GM18873 (cell line): ENCODE measurements around the gene MRGPRX4.
"Not testable (repeated sequence)": the region's sequence is repeated elsewhere in the genome, so short reads cannot be mapped to it uniquely, and the experiment has no call there.

Experiments
- ATAC-seq: cut with Tn5 transposase; IDR thresholded peaks from one replicate; pipeline ENCODE4 v1.9.1; 2021; ENCODE audit warnings: mild to moderate bottlenecking, moderate library complexity, moderate number of reproducible peaks; ENCODE audit not compliant: unreplicated experiment, low FRiP score

MRGPRX4 gene

DNA sequence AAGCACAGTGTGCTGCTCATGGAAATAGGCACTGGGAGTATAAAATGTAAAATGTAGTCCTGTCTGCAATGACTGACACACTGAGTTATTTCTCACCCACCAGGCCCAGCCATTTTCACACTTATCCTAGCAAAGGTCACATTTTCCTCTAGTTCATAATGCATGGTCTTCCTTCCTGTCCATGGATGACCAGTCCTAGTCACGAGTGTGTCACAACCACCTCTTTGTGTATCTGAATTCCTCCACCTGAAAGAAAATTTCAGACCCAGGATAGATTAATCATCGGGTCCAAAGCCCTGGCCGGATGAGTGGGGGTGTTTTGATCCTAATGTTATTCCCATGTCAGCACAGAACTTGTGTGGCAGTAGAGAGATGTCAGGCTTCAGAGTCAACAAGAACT lies at the start of gene MRGPRX4:
TSS of gene MRGPRX4 (plus strand) at position 172 of the 400 bp plus-strand sequence. CDS start 420 bp downstream, outside the sequence.
- ATAC-seq = no peak

DNA sequence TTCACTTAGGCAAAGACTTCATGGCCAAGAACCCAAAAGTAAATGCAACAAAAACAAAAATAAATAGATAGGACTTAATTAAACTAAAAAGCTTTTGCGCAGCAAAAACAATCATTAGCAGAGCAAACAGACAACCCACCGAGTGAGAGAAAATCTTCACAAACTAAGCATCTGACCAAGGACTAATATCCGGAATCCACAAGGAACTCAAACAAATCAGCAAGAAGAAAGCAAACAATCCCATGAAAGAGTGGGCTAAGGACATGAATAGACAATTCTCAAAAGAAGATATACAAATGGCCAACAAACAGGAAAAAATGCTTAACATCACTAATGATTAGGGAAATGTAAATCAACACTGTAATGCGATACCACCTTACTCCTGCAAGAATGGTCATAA lies 41.5 kb upstream of the MRGPRX4 start:
- not testable (repeated sequence) for ATAC-seq

DNA sequence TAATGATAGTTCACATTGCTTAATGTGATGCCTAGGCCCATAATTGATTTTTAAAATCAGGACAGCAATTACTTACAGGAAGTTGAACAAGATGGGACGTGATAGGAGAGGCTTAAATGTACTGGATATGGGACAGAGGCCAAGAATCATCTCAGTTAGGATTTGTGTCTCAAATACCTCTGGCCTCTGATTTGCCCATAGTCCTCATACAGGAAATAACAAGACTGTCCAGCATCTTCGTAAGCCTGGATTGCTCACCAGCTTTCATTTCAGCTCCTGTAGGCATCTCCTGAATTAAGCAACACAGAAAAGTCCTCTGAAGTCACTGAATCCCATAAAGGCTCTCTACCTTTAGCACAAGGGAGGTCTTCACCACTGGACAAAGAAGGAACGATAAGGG lies 40.3 kb upstream of the MRGPRX4 start, which contains the start of gene MRGPRX3:
TSS of gene MRGPRX3 (plus strand) at position 231 of the 400 bp plus-strand sequence. CDS start 4,632 bp downstream, outside the sequence.
- no peak for ATAC-seq

DNA sequence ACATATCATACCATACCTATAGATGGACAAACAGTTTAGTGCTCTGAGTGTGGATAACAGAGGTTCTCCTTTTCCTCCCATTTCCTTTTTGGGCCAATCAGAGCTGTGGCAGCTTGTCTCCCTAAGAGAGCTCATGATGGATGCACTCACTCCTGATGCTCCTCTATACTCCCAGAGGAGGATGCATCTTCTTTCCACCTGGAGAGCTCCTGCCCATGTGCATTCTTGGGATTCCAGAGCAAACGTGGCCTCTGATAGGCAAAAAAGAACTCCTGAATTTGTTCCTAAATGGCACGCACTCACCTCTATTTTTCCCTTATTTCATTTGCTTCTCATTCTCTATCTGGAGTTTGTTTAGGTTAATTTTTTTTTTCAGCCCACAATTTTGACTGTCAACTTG lies 37.3 kb upstream of the MRGPRX4 start:
- no peak for ATAC-seq

DNA sequence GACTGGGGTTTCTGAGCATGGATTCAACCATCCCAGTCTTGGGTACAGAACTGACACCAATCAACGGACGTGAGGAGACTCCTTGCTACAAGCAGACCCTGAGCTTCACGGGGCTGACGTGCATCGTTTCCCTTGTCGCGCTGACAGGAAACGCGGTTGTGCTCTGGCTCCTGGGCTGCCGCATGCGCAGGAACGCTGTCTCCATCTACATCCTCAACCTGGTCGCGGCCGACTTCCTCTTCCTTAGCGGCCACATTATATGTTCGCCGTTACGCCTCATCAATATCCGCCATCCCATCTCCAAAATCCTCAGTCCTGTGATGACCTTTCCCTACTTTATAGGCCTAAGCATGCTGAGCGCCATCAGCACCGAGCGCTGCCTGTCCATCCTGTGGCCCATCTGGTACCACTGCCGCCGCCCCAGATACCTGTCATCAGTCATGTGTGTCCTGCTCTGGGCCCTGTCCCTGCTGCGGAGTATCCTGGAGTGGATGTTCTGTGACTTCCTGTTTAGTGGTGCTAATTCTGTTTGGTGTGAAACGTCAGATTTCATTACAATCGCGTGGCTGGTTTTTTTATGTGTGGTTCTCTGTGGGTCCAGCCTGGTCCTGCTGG lies 35.3 kb upstream of the MRGPRX4 start:
- no peak for ATAC-seq

DNA sequence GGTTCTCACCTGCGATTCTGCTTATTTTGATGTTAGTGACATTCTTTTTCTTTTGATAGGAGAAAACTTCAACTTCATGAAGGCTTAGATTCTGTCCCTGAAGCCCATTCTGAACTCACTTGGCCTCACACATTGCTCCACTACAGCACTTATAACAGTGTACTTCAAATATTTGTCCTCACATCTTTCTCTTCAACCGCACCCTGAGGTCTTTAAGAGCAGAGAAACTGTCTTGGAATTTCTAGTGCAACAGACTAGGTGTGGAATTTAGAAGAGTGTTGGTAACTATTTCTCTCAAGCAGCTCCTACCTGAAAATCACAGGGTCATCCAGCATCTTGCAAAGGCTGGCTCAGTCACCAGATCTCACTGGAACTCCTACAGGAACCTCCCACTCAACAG lies 32.5 kb upstream of the MRGPRX4 start:
- ATAC-seq = no peak

DNA sequence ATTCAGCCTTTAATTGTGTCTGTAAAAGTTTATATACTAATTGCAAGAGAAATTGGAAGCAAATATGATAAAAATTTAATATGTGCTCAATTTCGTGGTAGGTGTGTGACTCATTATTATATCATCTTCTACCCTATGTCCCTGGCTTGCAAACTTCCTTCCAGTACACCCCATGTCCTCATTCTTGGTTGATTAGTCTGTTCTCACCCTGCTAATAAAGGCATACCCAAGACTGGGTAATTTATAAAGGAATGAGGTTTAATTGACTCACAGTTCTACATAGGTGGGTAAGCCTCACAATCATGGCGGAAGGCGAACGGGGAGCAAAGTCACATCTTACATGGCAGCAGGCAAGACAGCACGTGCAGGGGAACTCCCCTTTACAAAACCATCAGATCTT lies 28.4 kb upstream of the MRGPRX4 start:
- no peak for ATAC-seq

DNA sequence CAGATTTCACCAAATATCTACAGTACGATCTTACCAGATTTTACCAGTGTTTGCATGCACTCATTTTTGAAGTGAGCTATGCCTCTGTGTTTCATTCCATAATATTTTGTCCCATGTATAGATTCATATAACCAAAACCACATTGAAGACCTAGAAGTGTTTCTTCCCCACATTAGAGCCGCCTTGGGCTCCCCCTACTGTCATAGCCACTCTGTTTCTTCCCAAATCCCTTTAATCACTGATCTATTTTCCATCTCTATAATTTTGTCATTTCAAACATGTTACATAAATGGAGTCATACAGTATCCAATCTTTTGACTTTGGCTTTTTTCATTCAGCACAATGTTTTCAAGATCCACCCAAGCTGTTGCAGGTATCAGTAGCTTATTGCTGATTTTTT lies 27.6 kb upstream of the MRGPRX4 start:
- no peak for ATAC-seq

DNA sequence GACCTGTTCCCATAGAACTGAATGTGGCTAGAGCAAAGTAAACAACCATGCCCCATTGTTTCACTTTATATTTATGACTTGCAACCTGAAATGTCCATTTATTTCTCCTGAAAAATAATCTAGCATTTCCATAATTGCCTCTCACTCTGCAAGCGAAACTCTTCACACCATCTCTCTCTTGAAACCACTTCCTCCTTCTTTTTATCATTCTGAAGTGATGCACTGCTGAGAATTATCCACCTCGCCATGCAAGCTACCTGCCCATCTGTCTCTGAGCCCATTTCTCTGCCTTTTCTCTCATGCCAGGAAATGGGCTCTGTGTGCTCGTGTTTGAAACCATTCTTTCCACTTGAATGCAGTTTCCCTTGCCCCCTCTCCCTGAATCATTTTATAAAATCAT lies 26.8 kb upstream of the MRGPRX4 start:
- ATAC-seq = no peak

DNA sequence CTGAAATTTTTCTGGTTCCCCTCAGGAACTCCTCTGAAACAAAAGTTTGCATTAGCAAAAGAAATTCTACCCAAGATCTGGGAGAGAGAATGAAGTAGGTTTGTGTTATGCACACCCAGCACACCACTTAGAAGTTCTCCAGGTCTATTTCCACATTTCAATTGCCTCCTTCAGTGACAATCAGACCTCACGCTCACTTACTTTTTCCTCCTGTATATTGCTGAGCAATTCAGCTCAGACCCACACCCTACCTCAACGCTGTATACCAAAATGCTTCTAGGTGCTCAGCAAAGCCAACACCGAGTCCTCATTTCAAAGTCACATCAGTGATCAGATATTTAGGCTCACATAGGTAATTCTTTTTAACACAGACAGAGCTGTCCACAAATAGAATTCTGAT lies 21.1 kb upstream of the MRGPRX4 start:
- ATAC-seq = no peak

DNA sequence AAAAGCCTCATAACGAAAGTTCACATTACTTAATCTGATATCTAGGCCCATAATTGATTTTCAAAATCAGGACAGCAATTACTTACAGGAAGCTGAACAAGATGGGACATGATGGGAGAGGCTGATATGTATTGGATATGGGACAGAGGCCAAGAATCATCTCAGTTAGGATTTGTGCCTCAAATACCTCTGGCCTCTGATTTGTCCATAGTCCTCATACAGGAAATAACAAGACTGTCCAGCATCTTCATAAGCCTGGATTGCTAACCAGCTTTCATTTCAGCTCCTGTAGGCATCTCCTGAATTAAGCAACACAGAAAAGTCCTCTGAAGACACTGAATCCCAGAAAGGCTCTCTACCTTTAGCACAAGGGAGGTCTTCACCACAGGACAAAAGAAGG lies 4.3 kb upstream of the MRGPRX4 start:
- no peak for ATAC-seq

DNA sequence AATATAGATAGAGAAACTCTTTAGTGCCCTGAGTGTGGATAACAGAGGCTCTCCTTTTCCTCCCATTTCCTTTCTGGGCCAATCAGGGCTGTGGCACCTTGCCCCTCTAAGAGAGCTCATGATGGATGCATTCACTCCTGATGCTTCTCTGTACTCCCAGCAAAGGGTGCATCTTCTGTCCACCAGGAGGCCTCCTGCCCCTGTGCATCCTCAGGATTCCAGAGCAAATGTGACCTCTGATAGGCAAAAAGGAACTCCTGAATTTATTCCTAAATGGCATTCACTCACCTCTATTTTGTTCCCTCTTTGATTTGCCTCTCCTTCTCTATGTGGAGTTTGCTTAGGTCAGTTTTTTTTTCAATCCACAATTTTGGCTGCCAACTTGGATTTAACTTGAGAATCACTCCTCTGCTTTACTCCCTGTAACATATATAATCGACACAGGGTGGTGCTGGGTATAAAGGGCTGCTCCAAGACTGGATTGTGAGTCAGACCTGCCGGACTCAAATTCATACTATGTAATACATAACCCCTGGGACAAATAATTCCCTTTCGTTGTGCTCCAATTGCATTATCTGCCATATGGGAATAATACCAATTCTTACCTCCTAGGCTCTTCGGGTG lies 1.1 kb upstream of the MRGPRX4 start:
- ATAC-seq = no peak

DNA sequence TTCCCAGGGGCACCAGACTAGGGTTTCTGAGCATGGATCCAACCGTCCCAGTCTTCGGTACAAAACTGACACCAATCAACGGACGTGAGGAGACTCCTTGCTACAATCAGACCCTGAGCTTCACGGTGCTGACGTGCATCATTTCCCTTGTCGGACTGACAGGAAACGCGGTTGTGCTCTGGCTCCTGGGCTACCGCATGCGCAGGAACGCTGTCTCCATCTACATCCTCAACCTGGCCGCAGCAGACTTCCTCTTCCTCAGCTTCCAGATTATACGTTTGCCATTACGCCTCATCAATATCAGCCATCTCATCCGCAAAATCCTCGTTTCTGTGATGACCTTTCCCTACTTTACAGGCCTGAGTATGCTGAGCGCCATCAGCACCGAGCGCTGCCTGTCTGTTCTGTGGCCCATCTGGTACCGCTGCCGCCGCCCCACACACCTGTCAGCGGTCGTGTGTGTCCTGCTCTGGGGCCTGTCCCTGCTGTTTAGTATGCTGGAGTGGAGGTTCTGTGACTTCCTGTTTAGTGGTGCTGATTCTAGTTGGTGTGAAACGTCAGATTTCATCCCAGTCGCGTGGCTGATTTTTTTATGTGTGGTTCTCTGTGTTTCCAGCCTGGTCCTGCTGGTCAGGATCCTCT lies 709 bp downstream of the MRGPRX4 start:
- no peak for ATAC-seq

DNA sequence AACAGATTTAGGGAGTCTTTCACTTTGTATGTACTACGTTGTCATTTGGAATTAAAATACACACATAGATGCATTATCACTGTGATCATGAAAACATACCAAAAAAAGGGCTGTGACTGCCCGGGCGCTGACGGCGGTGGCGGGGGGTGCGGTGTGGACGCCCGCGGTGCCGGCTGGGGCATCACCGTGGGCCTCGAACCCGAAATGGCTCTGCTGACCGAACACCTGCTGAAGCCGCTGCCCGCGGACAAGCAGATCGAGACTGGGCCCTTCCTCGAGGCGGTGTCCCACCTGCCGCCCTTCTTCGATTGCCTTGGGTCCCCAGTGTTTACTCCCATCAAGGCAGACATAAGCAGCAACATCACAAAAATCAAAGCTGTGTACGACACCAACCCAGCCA lies 16.2 kb downstream of the MRGPRX4 start:
- ATAC-seq = no peak

DNA sequence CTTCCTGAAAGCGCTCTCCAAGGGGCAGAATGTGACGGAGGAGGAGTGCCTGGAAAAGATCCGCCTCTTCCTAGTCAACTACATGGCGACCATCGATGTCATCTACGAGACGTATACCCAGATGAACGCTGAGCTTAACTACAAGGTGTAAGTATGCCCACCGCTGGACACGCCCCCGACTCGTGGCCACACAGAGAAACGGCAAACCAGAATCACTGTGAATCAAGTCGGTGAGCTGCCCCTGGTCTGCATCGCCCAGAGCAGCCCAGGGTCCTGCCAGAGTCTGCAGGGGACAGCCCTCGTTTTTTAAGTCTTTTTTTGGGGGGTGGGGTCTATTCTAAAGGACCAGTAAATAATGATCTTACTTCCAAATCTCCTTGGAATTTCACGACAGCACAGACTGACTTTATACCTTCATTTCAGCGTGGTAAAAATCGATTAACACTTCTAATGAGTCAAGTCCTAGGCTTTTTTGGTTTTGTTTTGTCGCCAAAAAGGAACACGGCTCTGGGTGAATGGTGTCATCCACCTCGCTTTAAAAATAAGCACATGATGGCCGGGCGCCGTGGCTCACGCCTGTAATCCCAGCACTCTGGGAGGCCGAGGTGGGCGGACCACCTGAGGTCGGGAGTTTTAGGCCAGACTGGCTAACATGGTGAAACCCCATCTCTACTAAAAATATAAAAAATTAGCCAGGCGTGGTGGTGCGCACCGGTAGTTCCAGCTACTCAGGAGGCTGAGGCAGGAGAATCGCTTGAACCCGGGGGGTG lies 17.0 kb downstream of the MRGPRX4 start:
- ATAC-seq = not testable (repeated sequence)

DNA sequence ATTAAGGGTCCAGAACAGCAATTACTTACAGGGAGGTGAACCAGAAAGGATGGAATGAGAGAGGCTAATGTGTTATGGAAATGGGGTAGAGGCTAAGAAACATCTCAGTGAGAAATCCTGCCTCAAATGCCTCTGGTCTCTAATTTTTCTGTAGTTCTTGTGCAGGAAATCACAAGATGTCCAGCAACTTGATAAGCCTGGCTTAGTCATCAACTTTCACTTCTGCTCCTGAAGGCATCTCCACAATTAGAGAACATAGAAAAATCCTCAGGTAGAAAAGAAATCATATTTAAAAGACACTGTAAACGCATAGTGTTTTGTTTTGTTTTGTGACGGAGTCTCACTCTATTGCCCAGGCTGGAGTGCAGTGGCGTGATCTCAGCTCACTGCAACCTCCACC lies 18.7 kb downstream of the MRGPRX4 start:
- no peak for ATAC-seq

DNA sequence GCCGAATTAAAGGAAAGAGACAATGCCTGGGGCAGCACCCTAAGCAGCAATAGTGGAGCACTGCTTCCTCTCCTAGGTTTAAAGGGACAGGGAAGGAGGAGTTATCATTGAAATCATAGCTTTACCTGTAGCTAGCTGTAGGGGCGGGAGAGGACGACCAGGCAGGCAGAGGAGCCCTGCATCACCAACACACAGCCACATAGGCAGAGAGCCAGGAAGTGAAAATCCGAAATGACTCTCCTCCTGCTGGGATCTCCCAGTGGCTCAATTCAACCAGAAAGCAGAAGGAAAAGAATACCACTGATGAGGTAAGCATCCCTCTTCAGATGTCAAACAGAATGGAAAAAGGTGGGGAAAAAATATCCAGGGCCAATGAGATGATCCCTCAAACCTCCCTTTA lies 20.4 kb downstream of the MRGPRX4 start:
- ATAC-seq = no peak

DNA sequence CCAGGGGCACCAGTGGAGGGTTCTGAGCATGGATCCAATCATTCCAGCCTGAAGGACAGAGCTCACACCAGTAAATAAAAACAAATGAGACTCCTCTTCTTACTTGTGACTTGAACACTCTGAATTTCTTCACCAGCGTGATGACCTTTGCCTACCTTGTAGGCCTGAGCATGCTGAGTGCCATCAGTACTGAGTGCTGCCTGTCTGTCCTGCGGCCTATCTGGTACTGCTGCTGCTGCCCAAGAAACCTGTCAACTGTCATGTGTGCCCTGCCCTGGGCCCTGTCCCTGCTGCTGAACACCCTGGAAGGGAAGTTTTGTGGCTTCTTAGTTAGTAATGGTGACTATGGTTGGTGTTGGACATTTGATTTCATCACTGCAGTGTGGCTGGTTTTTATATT lies 23.9 kb downstream of the MRGPRX4 start:
- ATAC-seq = no peak

DNA sequence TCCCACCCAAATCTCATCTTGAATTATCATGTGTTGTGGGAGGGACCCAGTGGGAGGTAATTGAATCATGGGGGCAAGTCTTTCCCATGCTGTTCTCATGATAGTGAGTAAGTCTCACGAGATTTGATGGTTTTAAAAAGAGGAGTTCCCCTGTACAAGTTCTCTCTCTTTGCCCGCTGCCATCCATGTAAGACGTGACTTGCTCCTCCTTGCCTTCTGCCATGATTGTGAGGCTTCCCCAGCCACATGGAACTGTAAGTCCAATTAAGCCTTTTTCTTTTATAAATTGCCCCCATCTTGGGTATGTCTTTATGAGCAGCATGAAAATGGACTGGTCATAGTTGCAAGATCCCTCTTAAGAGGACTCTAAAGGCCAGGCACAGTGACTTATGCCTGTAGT lies 25.1 kb downstream of the MRGPRX4 start:
- not testable (repeated sequence) for ATAC-seq

DNA sequence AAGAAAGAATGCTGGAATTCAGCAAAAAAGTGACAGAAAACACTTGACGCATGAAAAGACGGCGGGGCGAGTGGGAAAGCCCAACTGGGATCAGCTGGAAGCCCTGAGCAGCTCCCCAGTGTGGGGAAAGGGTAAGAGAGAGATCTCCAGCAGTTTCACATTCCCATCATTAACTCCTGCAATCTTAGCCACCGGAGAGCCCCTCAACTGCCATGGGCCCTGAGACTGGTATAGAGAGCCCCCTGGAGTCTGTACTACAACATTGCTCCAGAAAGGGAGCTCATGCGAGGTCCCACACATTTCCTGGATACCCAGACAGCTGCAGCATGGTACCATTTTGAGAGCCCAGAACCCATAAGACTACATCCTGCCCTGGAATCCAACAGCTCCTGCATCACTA lies 31.1 kb downstream of the MRGPRX4 start:
- no peak for ATAC-seq

DNA sequence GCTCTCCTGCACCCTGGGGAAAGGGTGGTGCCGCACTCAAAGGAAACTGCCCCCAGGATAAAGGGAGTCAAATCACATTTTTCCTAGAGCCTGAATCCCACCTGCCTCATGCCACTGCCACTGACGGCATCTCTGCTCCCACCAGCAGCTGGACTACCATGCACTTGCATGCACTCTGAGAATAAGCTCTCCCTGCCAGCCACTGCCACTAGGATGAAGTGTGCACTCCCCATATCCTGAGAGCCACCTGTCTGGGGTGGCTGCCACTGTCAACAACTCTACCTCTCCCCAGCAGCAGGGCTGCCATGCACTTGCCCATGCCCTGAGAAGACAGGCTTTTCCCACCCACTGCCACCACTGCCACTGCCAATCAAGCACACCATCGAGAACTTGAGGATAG lies 31.6 kb downstream of the MRGPRX4 start:
- no peak for ATAC-seq
